Thoracic aorta (tissue), 2 donors: ENCODE results near the gene CREG1. TPM values are rescaled to one million over a fixed set of nuclear protein-coding genes. Genes with fewer than 3 reads are reported as not detected.

Experiments used
- ATAC-seq: fragments of 150-250 bp; one replicate; pipeline ENCODE4 v1.8.0; 2017; ENCODE audit warnings: low read depth; ENCODE audit not compliant: insufficient number of reproducible peaks, low FRiP score
- DNase-seq: peaks from one replicate; pipeline ENCODE4 v3.0.0-alpha.2; 2020; ENCODE audit warnings: low spot score
- H3K27ac ChIP-seq, 2 donors: fragments of 200-600 bp; sonication (generic); 1 replicate in 1 of 2; 2 replicates in 1 of 2; pipeline ENCODE4 v1.5.1; 2016; ENCODE audit warnings: mild to moderate bottlenecking in 2 of 2, moderate library complexity in 2 of 2
- H3K27me3 ChIP-seq: fragments of 200-600 bp; sonication (generic); replicated peaks from 2 replicates; pipeline ENCODE4 v1.6.0; 2016; ENCODE audit warnings: mild to moderate bottlenecking; ENCODE audit not compliant: insufficient read depth
- H3K36me3 ChIP-seq: fragments of 200-600 bp; sonication (generic); one replicate; pipeline ENCODE4 v1.5.1; 2016
- H3K4me1 ChIP-seq, 2 donors: fragments of 200-600 bp; sonication (generic); 1 replicate in 1 of 2; 2 replicates in 1 of 2; pipeline versions ENCODE4 v1.5.1 to v1.6.0; 2016; ENCODE audit warnings: low read depth in 2 of 2, mild to moderate bottlenecking in 1 of 2; ENCODE audit not compliant: control insufficient read depth in 1 of 2
- H3K4me3 ChIP-seq: fragments of 200-600 bp; sonication (generic); 2 replicates; pipeline ENCODE4 v1.5.1; 2016; ENCODE audit warnings: mild to moderate bottlenecking
- H3K9me3 ChIP-seq: fragments of 200-600 bp; sonication (generic); 2 replicates; pipeline ENCODE4 v1.5.1; 2016
- total RNA-seq, 2 donors: library from RNA; depleted of rRNA; stranded (reverse); fragments of >200 nt; gene quantifications; one replicate each; pipeline versions ENCODE4 v1.1.0 to v1.2.3, GENCODE V29; 2016
- TF ChIP-seq, protein P1 (sequence below): fragments of 200-600 bp; sonication (generic); IDR thresholded peaks from one replicate; pipeline ENCODE4 v1.5.1; 2019; ENCODE audit warnings: antibody characterized with exemption

CREG1 gene
- total RNA-seq, 2 donors from 2014 or later, result 187 to 266 TPM

DNA sequence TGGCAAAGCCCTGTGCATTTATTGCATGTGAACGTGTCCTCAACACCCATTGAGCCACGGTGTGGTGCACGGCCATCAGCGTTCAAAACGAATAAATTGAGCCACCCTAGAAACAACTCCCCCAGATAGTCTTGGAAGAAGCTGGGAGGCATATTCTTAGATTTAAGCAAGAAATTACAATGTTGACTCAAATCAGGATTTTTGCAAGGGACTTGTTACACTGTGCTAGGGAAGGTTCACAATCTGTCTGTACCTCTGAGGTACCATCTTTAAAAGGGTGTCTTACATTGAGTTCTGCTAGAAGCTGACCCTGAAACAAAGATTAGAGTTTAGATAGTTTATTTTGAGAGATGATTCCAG lies 51.4 kb downstream of the CREG1 start:
- no peak for DNase-seq
- no peaks in the 10 kb centered on the region for H3K36me3 ChIP-seq

DNA sequence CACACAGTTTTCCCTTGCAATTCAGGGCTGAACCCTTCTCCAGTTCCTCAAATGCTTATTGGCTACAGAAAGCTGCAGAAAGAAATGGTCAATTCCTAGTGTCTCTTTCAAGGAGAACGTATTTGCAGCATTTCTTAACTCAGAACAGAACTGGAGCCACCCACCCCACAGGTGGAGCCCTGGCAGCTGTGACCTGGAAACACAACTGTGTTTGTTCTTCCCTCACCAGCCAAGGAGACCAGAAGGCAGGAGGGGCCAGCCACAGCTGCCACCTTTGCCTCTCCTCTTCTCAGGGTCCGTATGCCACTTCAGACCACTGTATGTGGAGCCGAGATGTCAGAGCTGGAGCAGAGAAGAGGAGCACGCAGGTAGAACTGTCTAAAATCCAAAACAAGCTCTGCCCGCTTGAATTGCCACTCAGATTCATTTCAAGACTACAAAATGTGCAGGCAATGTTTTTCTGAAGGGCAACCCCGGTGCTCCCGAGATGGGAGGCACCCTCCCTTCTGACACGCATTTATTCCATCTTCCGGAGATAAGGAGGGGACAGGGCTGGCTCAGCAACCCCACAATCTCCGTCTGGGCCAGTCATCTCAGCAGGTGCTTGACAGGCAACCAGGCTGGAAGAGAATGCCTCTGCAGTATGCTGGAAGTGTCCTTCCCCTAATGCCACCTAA lies 51.9 kb downstream of the CREG1 start:
- no peak overlapping the region for H3K4me3 ChIP-seq
- no peaks in the 10 kb centered on the region for H3K9me3 ChIP-seq
- TF ChIP-seq, protein P1, sequence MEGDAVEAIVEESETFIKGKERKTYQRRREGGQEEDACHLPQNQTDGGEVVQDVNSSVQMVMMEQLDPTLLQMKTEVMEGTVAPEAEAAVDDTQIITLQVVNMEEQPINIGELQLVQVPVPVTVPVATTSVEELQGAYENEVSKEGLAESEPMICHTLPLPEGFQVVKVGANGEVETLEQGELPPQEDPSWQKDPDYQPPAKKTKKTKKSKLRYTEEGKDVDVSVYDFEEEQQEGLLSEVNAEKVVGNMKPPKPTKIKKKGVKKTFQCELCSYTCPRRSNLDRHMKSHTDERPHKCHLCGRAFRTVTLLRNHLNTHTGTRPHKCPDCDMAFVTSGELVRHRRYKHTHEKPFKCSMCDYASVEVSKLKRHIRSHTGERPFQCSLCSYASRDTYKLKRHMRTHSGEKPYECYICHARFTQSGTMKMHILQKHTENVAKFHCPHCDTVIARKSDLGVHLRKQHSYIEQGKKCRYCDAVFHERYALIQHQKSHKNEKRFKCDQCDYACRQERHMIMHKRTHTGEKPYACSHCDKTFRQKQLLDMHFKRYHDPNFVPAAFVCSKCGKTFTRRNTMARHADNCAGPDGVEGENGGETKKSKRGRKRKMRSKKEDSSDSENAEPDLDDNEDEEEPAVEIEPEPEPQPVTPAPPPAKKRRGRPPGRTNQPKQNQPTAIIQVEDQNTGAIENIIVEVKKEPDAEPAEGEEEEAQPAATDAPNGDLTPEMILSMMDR, result no peak
- ATAC-seq, result no peak
- H3K27ac ChIP-seq, result no peak overlapping the region
- no peak for DNase-seq
- no peaks in the 10 kb centered on the region for H3K4me1 ChIP-seq
- H3K27me3 ChIP-seq, result no peaks in the 10 kb centered on the region
- H3K36me3 ChIP-seq, result no peaks in the 10 kb centered on the region

More for the DNA sequence above, 51.4 kb downstream of the CREG1 start:
- TF ChIP-seq, protein P1, result no peak
- ATAC-seq, result no peak
- H3K4me1 ChIP-seq, result no peaks in the 10 kb centered on the region
- no peaks in the 10 kb centered on the region for H3K27me3 ChIP-seq
- H3K4me3 ChIP-seq, result no peak overlapping the region
- H3K27ac ChIP-seq, result no peak overlapping the region
- H3K9me3 ChIP-seq, result no peaks in the 10 kb centered on the region

- no peak overlapping the region for H3K4me3 ChIP-seq
- H3K27ac ChIP-seq, result no peak overlapping the region
- H3K9me3 ChIP-seq, result no peaks in the 10 kb centered on the region
- TF ChIP-seq, protein P1, result no peak
- ATAC-seq, result no peak
- no peaks in the 10 kb centered on the region for H3K4me1 ChIP-seq
- no peaks in the 10 kb centered on the region for H3K27me3 ChIP-seq
- no peaks in the 10 kb centered on the region for H3K36me3 ChIP-seq
- no peak for DNase-seq
Observed at GRCh38 chr1:167500283-167500860, 53.2 kb downstream of the CREG1 start.

- no peak for ATAC-seq
Observed at GRCh38 chr1:167499664-167500101, 53.9 kb downstream of the CREG1 start.

DNA sequence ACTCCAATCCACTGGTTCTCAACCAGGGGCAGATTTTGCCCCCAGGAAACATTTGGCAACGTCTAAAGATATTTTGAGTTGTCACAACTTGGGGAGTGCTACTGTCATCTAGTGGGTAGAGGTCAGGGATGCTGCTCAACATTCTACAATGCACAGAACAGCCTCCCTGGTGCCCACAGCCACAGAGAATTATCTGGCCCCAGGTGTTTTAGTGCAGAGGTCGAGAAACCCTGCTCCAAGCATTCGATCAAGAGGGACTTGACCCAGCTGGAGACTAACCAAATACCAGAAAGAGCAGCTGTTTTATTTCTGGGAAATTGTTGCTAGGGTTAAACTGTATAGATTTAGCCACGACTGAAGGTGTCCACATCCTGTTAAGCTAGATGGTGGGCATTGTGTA lies 54.5 kb downstream of the CREG1 start:
- Histone ChIP-seq H3K36me3 (no peaks in the 10 kb centered on the region), H3K27me3 (no peaks in the 10 kb centered on the region), H3K27ac (no peak overlapping the region), H3K4me3 (no peak overlapping the region), H3K4me1 (no peaks in the 10 kb centered on the region), H3K9me3 (no peaks in the 10 kb centered on the region)
- TF ChIP-seq, protein P1, result no peak
- ATAC-seq (no peak), DNase-seq (no peak)

More at GRCh38 chr1:167499664-167500101, 53.9 kb downstream of the CREG1 start:
- Histone ChIP-seq H3K27ac (no peak overlapping the region), H3K4me3 (no peak overlapping the region), H3K9me3 (no peaks in the 10 kb centered on the region), H3K4me1 (no peaks in the 10 kb centered on the region), H3K36me3 (no peaks in the 10 kb centered on the region), H3K27me3 (no peaks in the 10 kb centered on the region)
- DNase-seq, result no peak
- TF ChIP-seq, protein P1, result no peak
